Posterior vena cava (tissue), 2 donors: ENCODE measurements around the gene GSTT4. TPM values are rescaled to one million over a fixed set of nuclear protein-coding genes. Genes with fewer than 3 reads are reported as not detected.
"Not testable (repeated sequence)": the region's sequence is repeated elsewhere in the genome, so short reads cannot be mapped to it uniquely, and the experiment has no call there.

ENCODE experiments used
- DNase-seq: peaks from one replicate; pipeline ENCODE4 v3.0.0-alpha.2; 2020; ENCODE audit warnings: low spot score
- intact Hi-C, 2 donors: fragments of 100-400 bp; cut with DNase I; formaldehyde crosslinking; loops; one replicate each; pipeline versions ENCODE4 v1.14.1 to v1.14.2; 2022 to 2023
- total RNA-seq, 2 donors: library from RNA; stranded (reverse); fragmentation: NEBNext Ultra II Directional; extraction: Animal tissue kit (Norgen Biotek cat#: 25700); gene quantifications; one replicate each; pipeline ENCODE4 v1.2.1, GENCODE V29; 2021
- donor health status: DM: yes; HTN: yes; CAD: no.
- donor health status: DM: yes; HTN: yes; CAD: no.

Gene GSTT4
- total RNA-seq, 2 donors from 2014 or later, result not detected

DNA sequence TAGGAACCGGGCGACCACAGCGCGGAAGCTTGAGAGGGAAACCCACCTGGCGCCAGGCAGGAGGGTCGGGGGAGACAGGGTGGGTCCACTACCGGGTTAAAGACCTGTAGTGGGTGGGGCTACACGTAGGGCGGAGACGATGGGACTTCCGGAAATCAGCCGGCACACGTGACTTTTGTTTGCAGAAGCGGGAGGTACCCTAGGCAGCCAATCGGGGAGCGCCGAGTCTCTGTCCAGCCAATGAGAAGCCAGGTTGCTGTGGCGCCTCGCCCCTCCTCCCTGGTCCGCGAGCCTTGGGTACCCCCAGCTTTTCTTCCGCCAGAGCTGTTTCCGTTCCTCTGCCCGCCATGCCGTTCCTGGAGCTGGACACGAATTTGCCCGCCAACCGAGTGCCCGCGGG, 38.7 kb downstream of the GSTT4 start, which contains the start of gene DDTL:
DDTL (plus strand) TSS at position 321 of the 400 bp plus-strand sequence; CDS start at position 348, 27 bp downstream.
- DNase-seq, intact Hi-C loops: not testable (repeated sequence)

DNA sequence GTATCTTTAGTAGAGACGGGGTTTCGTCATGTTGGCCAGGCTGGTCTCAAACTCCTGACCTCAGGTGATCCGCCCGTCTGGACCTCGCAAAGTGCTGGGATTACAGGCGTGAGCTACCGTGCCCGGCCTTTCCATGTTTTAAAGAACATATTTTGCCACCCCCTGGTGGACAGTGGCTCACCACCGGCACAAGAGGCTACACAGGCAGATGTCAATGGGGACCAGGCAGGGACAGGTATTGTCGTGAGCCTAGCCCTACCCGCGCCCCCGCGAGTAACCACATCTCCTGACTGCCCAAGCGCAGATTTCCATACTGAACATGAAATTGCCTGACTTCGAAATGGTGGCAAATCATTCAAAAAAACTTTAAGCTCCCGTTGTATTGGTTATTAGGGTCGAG, 39.2 kb downstream of the GSTT4 start:
- intact Hi-C loops, result not testable (repeated sequence)
- DNase-seq, result peak; percentile 38

DNA sequence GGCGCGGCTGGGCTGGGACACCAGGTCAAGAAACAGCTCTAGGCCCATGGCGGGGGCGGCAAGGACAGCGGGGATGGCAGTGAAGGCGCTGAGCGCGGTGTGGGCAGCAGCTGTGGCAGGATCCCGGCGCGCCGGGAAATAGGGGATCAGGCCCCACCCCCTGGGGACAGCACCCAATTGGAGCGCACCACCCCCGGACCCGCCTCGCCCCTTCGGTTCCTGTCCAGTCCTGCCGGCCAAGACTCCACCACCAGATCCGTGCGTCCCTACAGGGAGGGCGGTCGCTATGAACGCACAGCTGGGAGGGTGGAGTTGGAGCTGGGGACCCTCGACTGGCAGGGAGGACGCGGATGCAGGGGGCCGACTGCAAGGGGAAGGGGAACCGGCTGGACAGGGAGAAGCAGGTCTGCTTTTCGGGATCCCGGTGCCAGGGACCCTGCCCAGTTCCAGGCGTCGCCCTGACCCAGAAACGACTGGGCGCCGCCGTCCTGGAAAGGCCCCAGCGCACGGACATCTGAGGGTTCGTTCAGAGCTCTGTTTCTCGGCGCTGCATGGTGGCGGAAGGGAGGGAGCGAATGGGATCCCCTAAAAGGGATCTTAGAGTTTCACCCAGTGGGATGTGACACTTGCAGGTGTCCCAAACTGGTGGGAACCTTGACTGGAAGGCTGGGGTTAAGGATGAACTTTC, 44.0 kb downstream of the GSTT4 start, which contains the start of gene GSTT2B:
GSTT2B (minus strand) TSS at position 112 of the 688 bp plus-strand sequence; CDS start at position 48, 64 bp downstream.
- intact Hi-C loops, DNase-seq: not testable (repeated sequence)

DNA sequence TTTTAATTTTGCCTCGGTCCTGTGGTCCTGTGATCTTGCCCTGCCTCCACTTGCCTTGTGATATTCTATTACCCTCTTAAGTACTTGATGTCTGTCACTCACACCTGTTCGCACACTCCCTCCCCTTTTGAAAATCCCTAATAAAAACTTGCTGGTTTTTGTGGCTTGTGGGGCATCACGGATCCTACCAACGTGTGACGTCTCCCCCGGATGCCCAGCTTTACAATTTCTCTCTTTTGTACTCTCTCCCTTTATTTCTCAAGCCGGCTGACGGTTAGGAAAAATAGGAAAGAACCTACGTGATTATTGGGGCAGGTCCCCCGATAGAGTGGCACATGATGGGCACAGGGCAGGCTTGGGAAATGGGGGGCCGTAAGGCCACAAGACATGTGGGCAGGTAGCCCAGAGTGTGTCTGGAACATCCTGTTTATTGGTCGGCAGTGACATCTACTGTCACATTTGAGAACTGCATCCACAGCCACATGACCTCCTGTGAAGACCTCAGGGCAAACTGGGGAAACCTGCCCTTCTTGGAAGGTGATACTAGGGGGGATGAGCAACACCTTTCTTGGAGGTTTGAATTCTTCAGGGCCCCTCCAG, 48.9 kb downstream of the GSTT4 start:
- intact Hi-C loops, result not testable (repeated sequence)
- DNase-seq, result peak; percentile 81

GRCh38 chr22:23955886-23956285, 49.4 kb downstream of the GSTT4 start:
- intact Hi-C loops, result not testable (repeated sequence)

GRCh38 chr22:23954991-23955305, 50.3 kb downstream of the GSTT4 start:
- intact Hi-C loops, result not testable (repeated sequence)
- DNase-seq, result peak; percentile 49

More at GRCh38 chr22:23955886-23956285, 49.4 kb downstream of the GSTT4 start:
- DNase-seq, result peak; percentile 17

GRCh38 chr22:23954193-23954990, 50.9 kb downstream of the GSTT4 start:
- intact Hi-C loops, DNase-seq: not testable (repeated sequence)

GRCh38 chr22:23953485-23953884, 51.8 kb downstream of the GSTT4 start:
- peak; percentile 31 for DNase-seq
- intact Hi-C loops, result not testable (repeated sequence)

DNA sequence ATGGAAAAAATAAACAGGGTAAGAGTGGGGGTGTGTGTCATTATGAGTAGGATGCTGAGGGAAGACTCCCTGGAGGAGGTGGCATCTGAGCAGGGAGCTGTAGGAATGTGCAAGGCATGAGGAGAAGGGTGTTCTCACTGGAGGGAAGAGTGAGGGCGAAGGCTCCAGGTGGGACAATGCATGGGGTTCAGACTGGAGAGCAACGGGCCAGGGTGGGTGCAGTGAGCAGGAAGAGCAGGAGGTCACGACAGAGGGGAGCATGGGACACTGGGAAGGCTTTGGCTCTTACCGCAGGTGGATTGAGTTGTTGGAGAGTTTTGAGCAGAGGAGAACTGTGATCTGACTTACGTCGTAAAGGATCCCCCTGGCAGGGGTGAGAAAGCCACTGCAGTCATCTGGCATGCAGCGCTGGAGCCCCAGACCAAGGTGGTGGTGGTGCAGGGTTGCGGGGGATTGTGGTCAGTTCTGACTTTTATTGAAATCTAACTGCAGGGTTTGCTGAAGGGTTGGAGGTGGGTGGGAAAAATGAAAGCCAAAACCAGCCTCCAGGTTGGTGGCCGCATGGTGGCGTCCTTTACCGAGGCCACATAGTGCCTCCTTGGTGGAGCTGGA, 52.4 kb downstream of the GSTT4 start:
- intact Hi-C loops, result not testable (repeated sequence)

DNA sequence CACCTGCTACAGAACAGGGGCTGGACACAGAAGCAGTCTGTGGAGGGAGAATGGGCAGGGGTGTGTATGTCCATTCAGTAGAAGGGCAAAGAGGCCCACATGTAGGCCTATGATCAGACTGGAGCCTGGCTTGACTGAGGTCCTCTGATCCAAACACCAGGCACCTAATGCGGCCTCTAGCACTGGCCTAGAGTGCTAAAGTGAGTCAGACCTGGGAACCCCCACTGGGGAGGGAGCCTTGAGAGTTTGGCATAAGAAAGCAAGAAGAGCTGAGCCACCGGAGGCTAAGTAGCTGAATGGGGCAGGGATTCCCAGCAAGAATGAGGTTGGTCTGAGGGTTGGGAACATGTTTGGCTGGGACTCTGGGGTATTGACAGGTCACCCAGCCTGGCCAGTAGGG, 53.9 kb downstream of the GSTT4 start:
- intact Hi-C loops, result not testable (repeated sequence)
- peak; percentile 31 for DNase-seq

More for the DNA sequence above, 52.4 kb downstream of the GSTT4 start:
- peak; percentile 20 for DNase-seq

DNA sequence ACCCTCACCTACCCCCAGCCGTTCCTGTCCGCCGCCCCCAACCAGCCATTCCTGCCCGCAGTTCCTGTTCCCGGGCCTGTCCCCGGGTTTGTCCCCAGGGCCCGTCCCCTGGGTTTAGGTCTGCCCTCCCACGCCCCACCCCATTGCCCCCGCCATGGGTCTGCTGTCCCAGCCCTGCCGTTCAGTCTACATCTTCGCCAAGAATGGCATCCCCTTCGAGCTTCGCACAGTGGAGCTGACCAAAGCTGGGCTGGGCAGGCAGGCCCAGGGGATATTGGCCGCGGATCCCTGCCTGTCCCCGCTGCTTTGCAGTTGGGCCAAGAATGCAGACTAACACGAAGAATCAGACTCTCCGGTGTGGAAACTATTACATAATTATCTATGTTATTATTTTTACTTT, 55.5 kb downstream of the GSTT4 start:
- DNase-seq, result peak; percentile 13

More for the DNA sequence above, 55.5 kb downstream of the GSTT4 start:
- intact Hi-C loops, result not testable (repeated sequence)

Other genes with a start within 250 kb of the GSTT4 start
- not detected for gene C22orf15, start 242.5 kb downstream of the GSTT4 start, total RNA-seq
- gene CHCHD10, start 237.5 kb downstream of the GSTT4 start, total RNA-seq, result 10 to 100 TPM; 59.0 to 68.7 TPM
- gene MMP11, start 232.6 kb downstream of the GSTT4 start, total RNA-seq, result 1 to 10 TPM; 2.8 to 5.8 TPM
- 10 to 100 TPM; 42.6 to 45.8 TPM for gene SMARCB1, start 218.5 kb downstream of the GSTT4 start, total RNA-seq
- under 1 TPM; 0.83 to 0.95 TPM for gene DERL3, start 166.4 kb downstream of the GSTT4 start, total RNA-seq
- gene SLC2A11, start 147.6 kb downstream of the GSTT4 start, total RNA-seq, result 1 to 10 TPM; 4.9 to 7.4 TPM
- gene MIF, start 111.1 kb downstream of the GSTT4 start, total RNA-seq, result 100 to 1,000 TPM; 385 to 448 TPM
- gene GSTT2B, start 44.3 kb downstream of the GSTT4 start, total RNA-seq, result 10 to 100 TPM in 1 of 2 donors, 1 to 10 TPM in 1; 5.6 to 13.1 TPM
- gene DDTL, start 38.6 kb downstream of the GSTT4 start, total RNA-seq, result 1 to 10 TPM in 1 of 2 donors, under 1 TPM in 1; 0.90 to 1.7 TPM
- gene DDT, start 31.0 kb downstream of the GSTT4 start, total RNA-seq, result 10 to 100 TPM; 48.5 to 50.3 TPM
- 1 to 10 TPM; 1.2 to 3.9 TPM for gene GSTT2, start 25.3 kb downstream of the GSTT4 start, total RNA-seq
- 10 to 100 TPM; 44.5 to 52.3 TPM for gene CABIN1, start 5.9 kb upstream of the GSTT4 start, total RNA-seq
- 10 to 100 TPM; 11.9 to 29.5 TPM for gene SUSD2, start 176.0 kb upstream of the GSTT4 start, total RNA-seq
- gene GGT5, start 239.6 kb upstream of the GSTT4 start, total RNA-seq, result 100 to 1,000 TPM in 1 of 2 donors, 10 to 100 TPM in 1; 65.8 to 123 TPM